GM18868 (cell line): Measurements from ENCODE around the gene LORICRIN.

ENCODE experiments used
- ATAC-seq: cut with Tn5 transposase; IDR thresholded peaks from one replicate; pipeline ENCODE4 v1.9.1; 2021; ENCODE audit warnings: mild to moderate bottlenecking, moderate library complexity; ENCODE audit not compliant: unreplicated experiment

LORICRIN gene

DNA sequence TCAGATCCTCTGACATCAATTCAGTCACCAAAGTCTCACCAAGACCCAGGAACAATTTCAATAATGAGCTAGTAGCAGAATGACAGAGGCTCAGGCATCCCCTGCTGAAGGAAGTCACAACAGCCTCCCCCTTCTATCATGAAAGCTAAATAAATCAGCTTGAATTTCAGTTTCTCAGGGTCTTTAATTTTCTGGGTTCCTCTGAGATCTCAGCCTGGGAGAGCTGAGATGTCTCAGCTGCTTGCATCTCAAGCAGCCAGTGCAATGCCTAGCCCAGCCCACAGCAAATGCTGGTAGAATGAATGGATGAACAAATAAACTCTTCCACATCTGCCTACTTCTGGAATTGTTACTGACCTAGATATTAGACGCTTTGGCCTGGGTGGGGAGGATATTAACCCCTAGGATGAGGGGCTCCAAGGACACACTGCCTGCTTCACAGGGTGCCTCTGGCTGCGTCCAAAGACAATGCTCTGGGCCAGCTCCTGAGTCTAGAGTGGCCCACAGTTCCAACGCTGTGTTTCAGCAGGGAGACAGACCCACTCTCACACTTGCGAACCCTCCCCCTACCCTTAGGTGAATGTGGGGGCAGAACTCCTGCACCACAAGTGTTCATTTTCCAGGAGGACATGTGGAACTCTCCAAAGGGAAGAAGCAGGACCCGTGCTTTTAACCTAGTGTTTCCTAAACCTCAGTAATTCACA, 11.2 kb upstream of the LORICRIN start:
- no peak for ATAC-seq

DNA sequence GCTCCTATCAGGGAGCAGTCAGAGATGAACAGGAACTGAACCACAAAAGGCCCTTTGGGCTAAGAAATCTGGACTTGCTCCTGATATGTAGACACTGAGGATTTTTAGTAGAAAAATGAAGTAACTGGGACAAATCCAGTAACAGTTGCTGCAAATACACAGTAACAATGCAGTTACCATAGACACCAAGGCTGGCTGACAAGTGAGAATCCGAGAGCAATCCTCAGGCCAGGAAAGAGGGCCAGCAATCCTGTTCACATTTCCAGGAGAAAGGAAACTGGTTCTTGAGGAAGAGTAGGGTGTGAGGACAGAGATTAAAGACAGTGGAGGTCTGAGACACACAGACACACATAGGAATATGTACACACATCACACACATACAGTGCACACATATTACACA, 9.3 kb upstream of the LORICRIN start:
- no peak for ATAC-seq

DNA sequence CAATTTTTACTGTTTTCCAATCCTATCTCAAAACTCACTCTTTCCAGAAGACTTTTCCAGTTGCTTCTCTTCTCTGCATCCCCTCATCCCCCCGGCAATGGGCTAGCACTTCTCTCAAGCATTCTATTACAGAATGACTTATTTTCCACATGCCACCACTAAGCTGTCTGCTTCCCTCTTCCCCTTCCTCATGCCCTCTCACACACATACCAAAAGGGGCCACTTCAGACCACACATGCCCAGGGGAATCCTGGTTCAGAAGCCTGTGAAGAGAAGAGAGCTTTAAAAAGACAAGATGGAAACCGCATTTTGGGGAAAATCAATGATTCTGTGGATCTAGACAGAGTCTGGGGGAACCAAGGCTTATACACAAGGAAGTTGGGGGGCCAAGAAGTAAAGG, 8.4 kb upstream of the LORICRIN start:
- no peak for ATAC-seq

DNA sequence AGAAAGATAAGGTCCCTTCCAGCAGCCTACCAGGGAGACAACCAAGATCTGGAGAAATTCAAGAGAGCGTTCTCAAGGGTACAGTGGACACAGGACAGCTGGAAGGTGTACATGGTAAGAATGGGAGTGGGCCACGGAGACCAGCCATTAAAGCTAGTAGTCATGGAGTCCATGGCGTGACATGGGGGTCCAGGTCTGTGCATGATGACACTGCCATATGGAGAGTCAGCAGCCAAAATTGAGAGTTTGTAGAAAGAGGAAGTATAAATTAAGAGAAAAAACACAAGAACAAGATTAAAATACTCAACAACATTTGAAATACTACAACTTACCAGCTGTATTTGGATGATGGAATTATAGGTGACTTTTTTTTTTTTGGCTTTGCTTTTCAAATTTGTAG, 7.9 kb upstream of the LORICRIN start:
- ATAC-seq, result no peak

DNA sequence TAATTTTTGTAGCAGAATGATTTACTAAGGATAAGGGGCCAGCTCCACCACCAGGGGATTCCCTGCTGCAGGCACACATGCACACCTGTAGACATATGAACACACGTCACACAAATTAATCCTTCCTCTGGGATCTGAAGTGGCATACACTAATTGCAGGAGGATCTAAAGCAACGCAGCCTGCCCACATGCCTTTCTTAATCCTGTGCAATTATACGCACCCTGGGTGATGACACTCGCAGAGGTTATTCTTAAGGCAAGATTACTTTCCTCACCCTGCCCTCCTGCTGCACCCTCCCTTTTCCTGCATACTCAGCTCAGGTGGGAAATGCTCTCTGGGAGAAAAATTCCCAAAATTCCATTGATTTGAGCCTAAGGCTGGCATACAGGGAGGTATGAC, 7.5 kb upstream of the LORICRIN start:
- ATAC-seq, result no peak

DNA sequence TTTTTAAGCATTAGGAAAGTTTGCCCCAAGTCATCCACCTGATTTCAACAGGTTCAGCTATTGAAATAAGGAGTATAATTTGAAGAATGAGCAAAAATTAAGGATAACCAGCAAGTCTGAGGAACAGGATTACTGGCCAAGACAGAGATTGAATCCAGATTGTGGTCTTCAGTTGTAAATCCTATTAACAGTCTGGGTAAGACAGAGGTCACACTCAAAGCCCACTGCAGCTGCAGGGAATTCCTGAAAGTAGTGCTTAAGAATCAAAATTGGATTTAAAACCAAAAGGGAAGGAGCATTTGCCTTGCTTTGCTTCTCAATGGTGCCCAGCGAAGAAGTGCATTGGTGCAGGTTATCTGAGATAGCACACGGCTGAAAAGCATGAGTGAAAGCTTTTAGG, 6.4 kb upstream of the LORICRIN start:
- ATAC-seq, result no peak

DNA sequence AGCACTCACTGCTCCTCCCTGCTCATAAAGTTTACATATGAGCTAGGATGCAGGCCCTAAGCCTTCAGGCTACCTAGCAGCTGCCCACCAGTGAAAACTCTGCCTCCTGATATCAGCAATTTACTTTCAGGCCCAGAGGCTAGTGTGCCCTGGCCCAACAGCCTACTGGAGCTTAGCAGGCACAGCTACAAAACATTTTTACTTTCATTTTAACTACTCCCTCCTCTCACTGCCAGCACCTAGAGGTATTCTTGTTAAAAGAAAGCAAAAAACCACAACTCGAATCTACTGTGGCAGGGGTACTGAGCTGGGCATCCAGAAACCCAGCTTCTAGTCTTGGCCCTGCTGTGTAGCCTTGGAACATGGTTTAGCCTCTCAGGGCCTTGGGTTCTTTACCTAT, 5.8 kb upstream of the LORICRIN start:
- ATAC-seq, result peak; percentile 74

DNA sequence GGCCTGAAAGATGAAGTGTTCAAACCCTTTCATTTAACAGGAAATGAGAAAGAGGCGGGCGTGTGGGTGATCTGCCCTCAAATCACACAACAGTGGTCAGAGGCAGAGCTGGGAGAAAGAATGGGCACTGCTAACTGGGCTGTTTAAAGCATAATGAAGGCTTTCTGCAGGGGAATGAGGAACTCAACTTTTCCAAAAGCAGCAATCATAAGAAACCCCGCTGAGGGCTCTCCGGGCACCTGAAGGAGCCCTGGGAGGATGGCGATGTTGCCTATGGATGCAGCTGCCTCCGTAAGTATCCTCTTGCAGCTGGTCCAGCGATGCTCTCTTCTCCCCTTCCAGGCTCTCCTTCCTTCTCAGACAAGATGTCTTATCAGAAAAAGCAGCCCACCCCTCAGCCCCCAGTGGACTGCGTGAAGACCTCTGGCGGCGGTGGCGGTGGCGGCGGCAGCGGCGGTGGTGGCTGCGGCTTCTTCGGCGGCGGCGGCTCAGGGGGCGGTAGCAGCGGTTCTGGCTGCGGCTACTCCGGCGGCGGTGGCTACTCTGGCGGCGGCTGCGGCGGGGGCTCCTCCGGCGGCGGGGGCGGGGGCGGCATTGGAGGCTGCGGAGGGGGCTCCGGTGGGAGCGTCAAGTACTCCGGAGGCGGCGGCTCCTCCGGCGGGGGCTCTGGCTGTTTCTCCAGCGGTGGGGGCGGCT, 1.2 kb downstream of the LORICRIN start:
- no peak for ATAC-seq

DNA sequence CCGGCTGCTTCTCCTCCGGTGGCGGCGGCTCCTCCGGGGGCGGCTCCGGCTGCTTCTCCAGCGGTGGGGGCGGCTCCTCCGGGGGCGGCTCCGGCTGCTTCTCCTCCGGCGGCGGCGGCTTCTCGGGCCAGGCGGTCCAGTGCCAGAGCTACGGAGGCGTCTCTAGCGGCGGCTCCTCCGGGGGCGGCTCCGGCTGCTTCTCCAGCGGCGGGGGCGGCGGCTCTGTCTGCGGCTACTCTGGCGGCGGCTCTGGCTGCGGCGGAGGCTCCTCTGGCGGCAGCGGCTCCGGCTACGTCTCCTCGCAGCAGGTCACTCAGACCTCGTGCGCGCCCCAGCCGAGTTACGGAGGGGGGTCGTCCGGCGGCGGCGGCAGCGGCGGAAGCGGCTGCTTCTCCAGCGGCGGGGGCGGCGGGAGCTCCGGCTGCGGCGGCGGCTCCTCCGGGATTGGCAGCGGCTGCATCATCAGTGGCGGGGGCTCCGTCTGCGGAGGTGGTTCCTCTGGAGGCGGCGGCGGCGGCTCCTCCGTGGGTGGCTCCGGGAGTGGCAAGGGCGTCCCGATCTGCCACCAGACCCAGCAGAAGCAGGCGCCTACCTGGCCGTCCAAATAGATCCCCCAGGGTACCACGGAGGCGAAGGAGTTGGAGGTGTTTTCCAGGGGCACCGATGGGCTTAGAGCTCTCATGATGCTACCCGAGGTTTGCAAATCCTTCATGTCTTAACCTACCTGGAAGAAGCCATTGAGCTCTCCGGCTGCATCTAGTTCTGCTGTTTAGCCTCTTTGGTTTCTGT, 2.0 kb downstream of the LORICRIN start:
- no peak for ATAC-seq

DNA sequence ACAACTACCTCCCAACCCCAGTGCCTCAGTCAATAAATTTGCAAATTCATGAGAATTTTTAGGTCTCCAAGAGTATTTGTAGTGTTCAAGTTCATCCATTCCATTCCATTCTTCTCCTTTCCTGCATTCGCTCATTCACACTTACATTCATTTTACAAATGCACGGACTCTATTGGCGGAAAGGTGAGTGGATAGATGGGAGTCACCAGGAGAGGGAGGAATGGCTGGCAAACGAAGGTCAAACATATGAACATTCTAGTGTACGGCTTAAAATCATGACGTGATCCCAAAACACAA, 2.5 kb downstream of the LORICRIN start:
- no peak for ATAC-seq

DNA sequence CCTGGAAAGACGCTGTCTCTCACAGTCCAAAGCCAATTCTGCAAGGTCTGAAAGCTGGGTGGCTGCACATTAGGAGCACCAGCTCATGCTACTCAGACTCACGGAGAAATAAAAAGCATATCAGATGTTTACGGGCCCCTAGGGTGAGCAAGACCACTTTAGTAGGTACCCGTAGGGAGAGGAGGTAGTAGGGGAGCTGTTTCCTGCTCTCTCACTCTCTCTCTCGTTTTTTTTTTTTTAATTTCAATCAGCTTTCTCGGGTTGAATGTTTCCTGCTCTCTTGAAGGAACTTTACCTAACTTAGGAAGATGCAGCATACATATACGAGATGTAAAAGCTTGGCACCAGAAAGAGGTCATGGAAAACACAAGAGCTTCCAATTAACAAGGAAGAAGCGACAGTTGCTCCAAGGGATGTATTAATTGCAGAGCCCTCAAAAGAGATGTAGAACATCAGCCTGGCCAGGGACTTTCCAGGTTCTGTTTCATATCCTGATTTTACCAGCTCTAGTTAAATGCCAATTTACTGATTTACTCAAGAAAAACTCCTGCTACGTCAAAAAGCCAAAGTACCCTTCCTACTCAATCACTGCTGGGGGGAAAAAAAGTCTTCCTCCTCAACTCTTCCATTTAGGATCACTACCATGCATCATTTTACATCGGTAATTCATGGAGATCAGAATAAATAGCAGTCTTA, 3.1 kb downstream of the LORICRIN start:
- ATAC-seq, result no peak

DNA sequence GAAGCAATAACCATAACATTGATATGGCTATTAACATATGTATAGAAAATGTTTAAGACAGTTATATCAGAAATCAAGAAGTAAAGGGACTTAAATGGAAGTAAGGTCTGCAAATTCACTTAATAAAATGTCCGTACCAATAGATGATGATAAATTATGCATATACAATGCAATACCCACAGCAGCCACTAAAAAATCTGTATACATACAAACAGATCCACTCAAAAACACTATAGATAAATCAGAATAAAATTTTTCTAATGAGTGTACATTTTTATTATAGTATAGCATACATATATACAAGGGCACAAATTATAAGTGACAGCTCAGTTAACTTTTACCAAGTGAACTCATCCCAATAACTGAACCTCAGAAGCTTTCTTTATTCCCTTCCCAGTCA, 6.0 kb downstream of the LORICRIN start:
- ATAC-seq, result no peak

DNA sequence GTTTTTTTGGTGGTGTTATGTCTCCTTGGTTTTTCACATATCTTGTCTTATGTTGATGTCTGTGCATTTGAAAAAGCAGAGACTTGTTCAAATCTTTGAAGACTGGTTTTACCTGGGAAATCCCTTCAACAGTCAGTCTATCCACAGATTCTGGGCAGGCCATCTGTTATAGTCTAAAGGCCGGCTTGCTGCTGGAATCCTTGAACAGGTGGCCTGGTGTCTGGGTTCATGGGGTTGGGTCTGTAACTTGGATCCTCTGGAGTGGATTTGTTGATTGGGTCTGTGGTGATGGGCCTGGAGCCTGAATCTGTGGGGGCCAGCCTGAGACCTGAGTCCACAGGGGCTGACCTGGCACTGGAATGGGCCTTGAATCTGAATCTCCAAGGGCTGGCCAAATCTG, 12.2 kb downstream of the LORICRIN start:
- ATAC-seq, result no peak

DNA sequence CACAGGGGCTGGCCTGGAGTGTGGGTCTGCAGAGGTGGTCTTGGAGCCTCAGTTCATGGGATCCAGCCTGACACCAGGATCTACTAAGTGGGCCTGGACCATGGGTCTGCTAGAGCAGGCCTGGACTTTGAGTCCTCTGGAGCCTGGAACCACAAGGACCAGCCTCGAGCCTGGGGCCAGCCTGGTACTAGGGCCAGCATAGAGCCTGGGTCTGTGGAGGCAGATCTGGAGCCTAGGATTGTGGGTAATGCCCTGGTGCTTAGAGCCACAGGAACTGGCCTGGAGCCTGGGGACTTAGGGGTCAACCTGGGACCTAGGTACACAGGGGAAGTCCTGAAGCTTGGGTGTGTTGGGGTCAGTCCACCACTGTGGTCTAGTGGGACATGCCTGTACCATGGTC, 12.7 kb downstream of the LORICRIN start:
- no peak for ATAC-seq

DNA sequence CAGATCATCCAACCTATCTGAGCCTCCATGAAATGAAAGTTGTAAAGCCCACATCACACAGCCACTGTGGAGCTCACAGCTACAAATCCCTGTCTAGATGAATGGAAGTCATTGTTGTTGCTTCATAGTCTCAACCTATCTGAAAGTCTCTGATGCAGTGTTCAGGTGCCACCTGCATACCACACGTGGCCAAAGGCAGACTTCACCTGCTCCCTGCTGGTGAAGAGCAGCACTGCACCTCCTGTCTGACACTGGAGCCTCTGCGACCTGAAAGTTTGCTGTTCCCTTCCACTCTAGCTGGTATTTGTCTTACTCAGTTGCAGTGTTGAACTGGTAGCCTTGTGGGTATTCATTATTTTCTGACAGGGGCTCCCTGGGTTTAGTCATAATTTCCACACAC, 18.4 kb downstream of the LORICRIN start:
- ATAC-seq, result peak; percentile 87

DNA sequence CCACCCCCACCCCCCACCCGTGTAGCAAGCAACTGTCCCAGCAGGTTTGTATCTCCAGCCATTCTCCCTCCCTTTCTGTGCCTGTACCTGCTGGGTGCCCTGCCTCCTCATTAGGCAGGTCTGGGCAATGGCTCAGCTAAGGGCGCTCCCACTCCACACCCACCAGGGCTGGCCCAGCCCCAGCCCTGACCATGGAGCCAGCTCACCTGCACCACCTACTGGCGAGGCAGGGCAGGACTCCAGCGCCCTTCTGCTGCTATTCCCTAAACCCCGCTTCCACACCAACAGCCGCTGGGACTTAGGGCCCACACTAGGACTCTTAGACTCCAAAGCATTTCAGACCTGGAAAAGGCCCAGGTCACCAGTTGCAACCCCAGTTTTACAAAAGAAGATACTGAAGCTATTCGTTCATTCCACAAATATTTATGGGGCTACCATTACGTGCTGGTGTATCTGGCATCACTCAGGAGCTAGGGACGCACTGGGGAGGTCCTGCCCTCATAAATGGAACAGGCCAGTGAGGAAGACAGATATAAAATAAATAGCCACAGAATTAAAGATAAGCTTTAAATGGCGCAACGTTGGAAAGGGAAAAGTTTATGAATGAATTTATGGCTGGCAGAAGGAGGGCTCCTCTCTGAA, 29.3 kb downstream of the LORICRIN start:
- no peak for ATAC-seq

DNA sequence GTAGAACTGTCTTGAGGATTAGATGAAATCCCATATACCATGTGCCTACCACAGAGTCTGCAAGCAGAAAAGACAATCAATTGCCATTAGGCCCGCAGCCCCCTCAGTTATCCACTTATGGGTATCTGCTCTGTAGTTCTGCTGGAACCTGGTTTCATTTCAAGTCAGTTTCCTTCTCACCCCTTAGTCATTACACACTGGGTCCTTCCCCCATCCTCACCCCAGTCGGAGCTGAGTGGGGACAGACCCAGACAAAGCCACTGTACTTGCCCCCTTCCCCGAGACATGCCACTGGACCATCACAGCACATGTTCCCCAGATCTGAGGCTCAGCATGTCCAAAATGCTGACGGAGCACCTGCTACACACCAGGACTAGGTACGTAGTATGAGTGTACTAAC, 32.0 kb downstream of the LORICRIN start:
- ATAC-seq, result peak; percentile 78

DNA sequence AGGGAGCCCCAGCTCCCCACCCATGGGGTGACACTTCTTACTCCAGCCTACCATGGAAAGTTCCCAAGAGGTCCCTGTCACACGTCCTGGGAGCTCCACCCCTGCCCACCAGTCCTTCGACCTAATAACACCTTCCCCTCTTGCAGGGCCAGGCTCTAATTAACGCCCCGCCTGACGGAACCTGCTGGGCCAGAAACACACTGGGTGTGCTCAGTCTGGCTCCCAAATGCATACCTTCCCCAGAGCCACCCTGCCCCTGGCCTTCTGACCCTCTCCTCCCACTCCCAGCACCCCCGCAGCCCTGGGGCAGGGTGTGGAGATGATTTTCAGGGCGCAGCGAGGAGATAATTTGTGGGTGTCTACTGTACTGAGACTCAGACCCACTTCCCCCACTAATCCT, 32.7 kb downstream of the LORICRIN start:
- no peak for ATAC-seq

DNA sequence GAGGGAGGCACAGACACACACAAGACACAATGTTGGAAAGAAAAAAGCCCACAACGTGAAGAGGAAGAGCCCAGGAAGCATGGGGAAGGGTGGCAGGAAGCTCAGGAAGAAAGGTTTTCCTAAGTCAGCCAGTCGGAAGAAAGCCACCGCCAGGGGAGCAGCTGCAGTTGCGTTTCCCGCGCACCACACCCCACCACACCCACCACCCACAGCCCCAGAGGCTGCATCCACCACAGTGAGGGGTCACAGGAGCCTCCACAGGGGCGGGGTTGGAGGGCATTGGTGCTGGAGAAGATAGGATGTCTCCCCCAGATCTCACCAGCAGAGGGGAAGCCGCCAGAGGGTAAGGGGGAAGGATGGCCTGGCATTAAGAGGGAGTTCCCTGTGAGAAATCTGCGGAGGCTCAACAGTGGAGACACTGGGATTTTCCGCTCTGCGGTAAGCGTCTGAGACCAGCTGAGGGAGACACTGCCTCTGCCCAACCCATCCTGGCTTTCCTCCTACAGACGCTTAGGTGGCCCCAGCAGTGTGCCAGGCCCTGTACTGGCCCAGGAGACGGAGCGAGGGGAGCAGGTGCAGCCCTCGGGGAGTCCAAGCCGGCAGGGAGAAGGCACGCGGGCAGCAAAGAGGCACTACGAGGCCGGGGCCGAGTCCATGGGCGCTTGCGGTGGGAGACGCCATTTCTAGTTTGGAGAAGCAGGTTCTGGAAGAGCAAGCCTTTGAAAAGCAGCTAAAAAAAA, 33.4 kb downstream of the LORICRIN start:
- no peak for ATAC-seq

DNA sequence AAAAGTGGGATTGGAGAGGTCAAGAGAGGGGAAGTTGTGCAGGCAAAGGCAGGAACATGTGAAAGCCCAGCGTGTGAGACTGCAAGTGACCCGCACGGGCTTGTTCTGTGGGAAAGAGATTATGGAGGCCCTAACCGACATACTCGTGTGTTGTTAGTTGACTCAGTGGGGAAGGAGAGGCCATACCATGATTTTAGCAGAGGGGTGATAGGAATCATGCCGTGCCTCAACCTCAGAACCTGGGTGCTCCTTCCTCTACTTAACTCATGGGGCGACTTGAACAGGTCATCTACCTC, 33.9 kb downstream of the LORICRIN start:
- no peak for ATAC-seq

DNA sequence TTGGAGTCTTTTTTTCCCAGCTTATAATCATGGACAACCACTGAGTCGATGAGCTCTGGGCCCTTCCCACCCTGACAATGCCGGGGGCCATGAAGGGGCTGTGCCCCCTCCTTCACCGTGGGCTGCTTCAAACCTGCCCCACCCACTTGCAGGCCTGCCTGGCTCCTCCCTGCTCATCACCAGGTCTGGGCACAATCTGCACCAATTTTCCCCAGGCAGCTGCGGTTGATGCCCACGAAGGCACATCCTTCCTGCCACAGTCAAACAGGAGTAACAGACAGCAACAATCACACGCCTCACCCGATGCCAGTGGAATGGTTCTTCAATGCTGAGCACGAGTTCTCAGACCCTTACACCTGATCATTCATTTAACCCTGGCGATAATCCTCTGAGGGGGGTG, 34.4 kb downstream of the LORICRIN start:
- no peak for ATAC-seq
